Stimulated activated naive CD8-positive, alpha-beta T cell treated with anti-CD3 and anti-CD28 coated beads, Interleukin-15, amount 100 ng/mL, for 72 hours (primary cell): ENCODE data around the gene SLC12A8.

Experiments
- ATAC-seq: fragments of 150-1000 bp; cut with Tn5 transposase; 2 replicates; pipeline ENCODE4 v1.10.0; 2021; ENCODE audit warnings: mild to moderate bottlenecking, moderate library complexity
- DNase-seq, 2 donors: peaks; one replicate each; pipeline ENCODE4 v3.0.0; 2021 to 2022
- H3K27ac Mint-ChIP-seq, 2 donors: one replicate each; pipeline ENCODE4 v1.8.0; 2022; ENCODE audit warnings: mild to moderate bottlenecking in 2 of 2, mixed read lengths in 2 of 2, moderate library complexity in 2 of 2
- H3K27me3 Mint-ChIP-seq: one replicate; pipeline ENCODE4 v1.8.0; 2022; ENCODE audit warnings: mixed read lengths
- H3K4me1 Mint-ChIP-seq: one replicate; pipeline ENCODE4 v1.8.0; 2022; ENCODE audit warnings: mild to moderate bottlenecking, mixed read lengths
- H3K4me3 Mint-ChIP-seq, 2 donors: one replicate each; pipeline ENCODE4 v1.8.0; 2022; ENCODE audit warnings: mild to moderate bottlenecking in 2 of 2, mixed read lengths in 2 of 2, moderate library complexity in 1 of 2
- H3K9me3 Mint-ChIP-seq, 2 donors: one replicate each; pipeline ENCODE4 v1.8.0; 2022; ENCODE audit warnings: mixed read lengths in 2 of 2

The SLC12A8 gene

GRCh38 chr3:125202197-125202596, 10.4 kb downstream of the SLC12A8 start:
- H3K27ac Mint-ChIP-seq, result no peak overlapping the region
- ATAC-seq (peak; percentile 69), DNase-seq (no peak)
- no peaks in the 10 kb centered on the region for H3K9me3 Mint-ChIP-seq
- no peaks in the 10 kb centered on the region for H3K27me3 Mint-ChIP-seq
- no peaks in the 10 kb centered on the region for H3K4me1 Mint-ChIP-seq
- H3K4me3 Mint-ChIP-seq, result no peak overlapping the region

DNA sequence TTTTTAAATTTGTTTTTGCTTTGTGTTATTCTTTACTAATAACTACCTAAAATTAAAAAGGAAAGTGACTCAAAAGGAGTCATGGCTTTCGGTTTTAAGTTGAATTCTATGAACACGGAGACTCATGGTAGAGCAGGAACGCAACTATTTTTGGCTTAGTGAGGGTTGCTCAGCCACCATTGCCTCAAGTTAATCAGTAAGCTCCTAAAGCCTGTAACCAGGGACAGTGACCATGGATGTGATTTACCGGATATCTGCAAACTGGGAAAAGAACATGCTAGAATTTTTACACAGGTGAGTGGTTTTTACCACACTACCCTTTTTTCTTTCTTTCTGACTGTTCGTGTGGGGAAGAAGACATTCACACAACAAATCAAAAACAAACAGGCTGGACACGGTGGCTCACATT, 11.8 kb downstream of the SLC12A8 start:
- H3K9me3 Mint-ChIP-seq, result no peaks in the 10 kb centered on the region
- H3K4me1 Mint-ChIP-seq, result no peaks in the 10 kb centered on the region
- no peaks in the 10 kb centered on the region for H3K27me3 Mint-ChIP-seq
- no peak for DNase-seq
- no peak for ATAC-seq
- H3K4me3 Mint-ChIP-seq, result no peak overlapping the region
- H3K27ac Mint-ChIP-seq, result no peak overlapping the region

DNA sequence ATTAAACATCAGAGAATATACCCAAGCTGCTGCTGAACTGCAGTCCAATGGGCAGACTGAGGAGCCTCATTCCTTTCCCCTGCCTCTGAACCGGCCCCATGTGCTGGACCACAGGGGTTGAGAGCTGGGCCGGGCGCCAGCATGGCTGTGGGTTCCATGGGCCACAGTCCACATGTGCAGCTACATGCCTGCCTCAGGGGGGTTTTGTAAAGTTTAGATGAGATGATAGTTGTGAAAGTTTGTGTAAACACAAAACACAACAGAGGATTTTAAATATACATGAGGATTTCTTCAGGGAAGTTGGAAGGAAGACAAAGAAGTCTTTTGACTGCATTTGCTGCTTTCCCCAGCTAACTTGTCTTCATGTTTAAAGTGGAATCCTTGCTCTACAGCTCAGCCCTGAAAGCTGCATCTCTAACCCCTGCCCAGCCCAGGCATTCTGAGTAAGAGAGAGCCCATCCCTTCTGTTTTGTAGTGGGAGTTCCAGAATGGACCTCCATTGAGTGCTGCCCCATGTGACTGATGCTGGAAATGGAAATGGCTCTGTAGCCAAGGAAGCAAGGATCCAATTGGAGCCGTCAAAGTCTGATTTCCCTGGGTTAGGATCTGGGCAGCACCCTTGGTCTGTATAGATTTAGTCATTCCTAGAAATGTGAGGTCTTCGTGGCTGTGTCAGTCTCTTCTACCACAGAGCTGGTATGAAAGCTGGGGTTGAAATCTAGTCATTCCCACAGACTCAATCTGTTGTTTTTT, 17.5 kb downstream of the SLC12A8 start:
- H3K27ac Mint-ChIP-seq, result no peak overlapping the region
- peaks cover 19% of the 10 kb centered on the region for H3K27me3 Mint-ChIP-seq
- no peak overlapping the region for H3K4me3 Mint-ChIP-seq
- no peaks in the 10 kb centered on the region for H3K9me3 Mint-ChIP-seq
- peak; percentile 86 for ATAC-seq
- DNase-seq, result no peak
- H3K4me1 Mint-ChIP-seq, result peaks cover 13% of the 10 kb centered on the region

GRCh38 chr3:125194061-125194848, 18.3 kb downstream of the SLC12A8 start:
- H3K27ac Mint-ChIP-seq, result no peak overlapping the region
- DNase-seq, result no peak
- peaks cover 19% of the 10 kb centered on the region for H3K27me3 Mint-ChIP-seq
- no peak overlapping the region for H3K4me3 Mint-ChIP-seq
- no peak for ATAC-seq
- peaks cover 13% of the 10 kb centered on the region for H3K4me1 Mint-ChIP-seq
- H3K9me3 Mint-ChIP-seq, result no peaks in the 10 kb centered on the region

- DNase-seq, result no peak
- H3K4me3 Mint-ChIP-seq, result no peak overlapping the region
- peaks cover 13% of the 10 kb centered on the region for H3K4me1 Mint-ChIP-seq
- no peaks in the 10 kb centered on the region for H3K9me3 Mint-ChIP-seq
- no peak overlapping the region for H3K27ac Mint-ChIP-seq
- peaks cover 19% of the 10 kb centered on the region for H3K27me3 Mint-ChIP-seq
- no peak for ATAC-seq
Observed at GRCh38 chr3:125192190-125193035, 20.1 kb downstream of the SLC12A8 start.

GRCh38 chr3:125191730-125192129, 20.8 kb downstream of the SLC12A8 start:
- peaks cover 13% of the 10 kb centered on the region for H3K4me1 Mint-ChIP-seq
- peaks cover 19% of the 10 kb centered on the region for H3K27me3 Mint-ChIP-seq
- ATAC-seq (no peak), DNase-seq (no peak)
- no peak overlapping the region for H3K4me3 Mint-ChIP-seq
- H3K9me3 Mint-ChIP-seq, result no peaks in the 10 kb centered on the region
- no peak overlapping the region for H3K27ac Mint-ChIP-seq

DNA sequence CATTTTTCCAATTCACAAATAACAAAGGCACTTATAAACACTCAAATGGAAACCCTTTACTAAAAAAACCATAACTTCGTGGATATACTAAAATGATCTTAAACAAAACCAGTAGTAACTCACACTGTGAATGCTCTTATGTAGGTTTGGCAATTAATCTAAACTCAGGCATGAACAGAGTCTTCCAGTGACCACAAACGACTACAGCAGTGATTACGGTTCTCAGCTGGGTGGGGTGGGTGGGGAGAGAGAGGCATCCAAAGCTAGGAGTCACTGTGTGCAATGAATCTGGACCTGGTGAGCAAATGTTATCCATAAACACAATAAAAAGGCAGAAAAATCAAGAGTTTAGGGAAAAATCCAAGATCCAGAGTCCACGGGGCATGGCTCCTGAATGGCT, 21.3 kb downstream of the SLC12A8 start:
- no peak overlapping the region for H3K4me3 Mint-ChIP-seq

DNA sequence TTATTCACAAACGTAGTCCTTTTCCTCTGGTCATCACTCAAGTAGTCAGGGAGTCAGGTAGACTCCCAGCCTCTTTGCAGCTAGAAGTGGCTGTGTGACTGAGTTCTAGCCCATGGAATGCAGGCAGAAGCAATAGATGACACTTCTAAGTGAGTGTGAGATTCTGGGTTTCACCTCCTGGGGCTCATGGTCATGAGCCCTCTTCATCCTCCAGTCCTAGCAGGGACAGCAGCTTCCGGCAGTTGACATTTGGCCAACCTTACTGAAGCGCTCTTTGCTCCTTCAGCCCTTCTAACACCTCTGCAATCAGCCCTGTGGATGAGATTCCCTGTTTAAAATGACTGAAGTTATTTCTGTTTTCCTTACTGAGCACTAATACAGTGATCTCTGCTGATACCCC, 21.8 kb downstream of the SLC12A8 start:
- Mint-ChIP-seq H3K9me3 (no peaks in the 10 kb centered on the region), H3K4me3 (no peak overlapping the region), H3K27me3 (peaks cover 19% of the 10 kb centered on the region), H3K4me1 (peaks cover 13% of the 10 kb centered on the region), H3K27ac (no peak overlapping the region)
- DNase-seq (no peak), ATAC-seq (no peak)

More for the DNA sequence above, 21.3 kb downstream of the SLC12A8 start:
- Mint-ChIP-seq H3K4me1 (peaks cover 13% of the 10 kb centered on the region), H3K27ac (no peak overlapping the region), H3K9me3 (no peaks in the 10 kb centered on the region), H3K27me3 (peaks cover 19% of the 10 kb centered on the region)
- no peak for DNase-seq
- ATAC-seq, result no peak

DNA sequence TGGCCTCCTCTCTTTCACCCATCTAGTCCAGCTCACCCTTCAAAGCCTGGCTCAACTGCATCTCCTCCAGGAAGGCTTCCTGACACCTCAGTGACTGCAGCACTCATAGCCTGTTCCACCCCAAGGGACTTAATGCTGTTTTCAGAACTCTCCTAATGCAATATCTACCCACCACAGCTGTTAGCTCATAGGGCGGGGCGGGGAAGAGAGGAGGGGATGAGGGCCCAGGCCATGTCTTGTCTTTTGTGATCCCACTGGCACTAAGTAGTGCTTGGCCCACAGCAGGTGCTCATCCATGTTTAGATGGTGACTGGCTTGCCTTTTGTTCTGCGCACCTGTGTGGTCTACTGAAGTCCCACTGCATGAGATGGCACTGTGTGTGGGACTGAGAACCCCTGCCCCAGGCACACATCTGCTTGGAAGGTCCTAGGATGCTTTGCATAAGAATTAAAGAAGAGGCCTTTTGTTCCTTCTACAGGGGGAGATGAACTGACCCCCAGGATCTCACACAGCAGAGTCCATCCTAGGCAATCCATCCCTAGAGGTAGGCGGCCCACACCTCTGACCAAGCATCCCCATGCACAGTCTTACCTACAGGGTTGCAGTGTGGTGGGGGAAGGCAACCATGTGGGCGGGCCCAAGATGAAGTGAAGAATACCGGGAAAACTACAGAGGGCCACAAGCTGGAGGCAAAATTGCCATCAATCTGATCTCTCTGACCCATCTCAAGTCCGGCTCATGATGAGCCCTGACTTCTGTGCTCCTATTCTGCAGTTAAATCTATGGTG, 23.0 kb downstream of the SLC12A8 start:
- DNase-seq, result no peak
- Mint-ChIP-seq H3K27ac (no peak overlapping the region), H3K27me3 (peaks cover 19% of the 10 kb centered on the region), H3K9me3 (no peaks in the 10 kb centered on the region), H3K4me1 (peaks cover 5% of the 10 kb centered on the region), H3K4me3 (no peak overlapping the region)
- ATAC-seq, result no peak

GRCh38 chr3:125188955-125189354, 23.6 kb downstream of the SLC12A8 start:
- H3K4me1 Mint-ChIP-seq, result peaks cover 5% of the 10 kb centered on the region
- no peak for DNase-seq
- H3K27ac Mint-ChIP-seq, result no peak overlapping the region
- no peak overlapping the region for H3K4me3 Mint-ChIP-seq
- ATAC-seq, result no peak
- peaks cover 19% of the 10 kb centered on the region for H3K27me3 Mint-ChIP-seq
- H3K9me3 Mint-ChIP-seq, result no peaks in the 10 kb centered on the region

DNA sequence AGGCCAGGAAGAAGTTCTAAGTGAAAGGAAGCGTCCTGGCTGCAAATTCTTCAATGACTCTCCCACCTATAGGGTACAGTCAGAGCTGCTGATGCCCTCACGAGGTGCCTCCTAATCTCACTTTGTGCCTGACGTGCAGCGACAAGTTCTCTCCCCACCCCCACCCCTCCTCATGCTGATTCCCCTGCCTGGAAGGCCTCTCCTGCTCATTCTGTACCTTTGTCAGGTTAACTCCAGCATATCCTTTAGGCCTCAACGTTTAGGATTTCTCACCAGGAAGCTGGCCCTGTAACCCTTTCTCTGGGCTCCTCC, 25.0 kb downstream of the SLC12A8 start:
- H3K27ac Mint-ChIP-seq, result no peak overlapping the region
- no peak for DNase-seq
- no peak overlapping the region for H3K4me3 Mint-ChIP-seq
- H3K9me3 Mint-ChIP-seq, result no peaks in the 10 kb centered on the region
- no peak for ATAC-seq
- peaks cover 7% of the 10 kb centered on the region for H3K27me3 Mint-ChIP-seq
- H3K4me1 Mint-ChIP-seq, result peaks cover 5% of the 10 kb centered on the region

DNA sequence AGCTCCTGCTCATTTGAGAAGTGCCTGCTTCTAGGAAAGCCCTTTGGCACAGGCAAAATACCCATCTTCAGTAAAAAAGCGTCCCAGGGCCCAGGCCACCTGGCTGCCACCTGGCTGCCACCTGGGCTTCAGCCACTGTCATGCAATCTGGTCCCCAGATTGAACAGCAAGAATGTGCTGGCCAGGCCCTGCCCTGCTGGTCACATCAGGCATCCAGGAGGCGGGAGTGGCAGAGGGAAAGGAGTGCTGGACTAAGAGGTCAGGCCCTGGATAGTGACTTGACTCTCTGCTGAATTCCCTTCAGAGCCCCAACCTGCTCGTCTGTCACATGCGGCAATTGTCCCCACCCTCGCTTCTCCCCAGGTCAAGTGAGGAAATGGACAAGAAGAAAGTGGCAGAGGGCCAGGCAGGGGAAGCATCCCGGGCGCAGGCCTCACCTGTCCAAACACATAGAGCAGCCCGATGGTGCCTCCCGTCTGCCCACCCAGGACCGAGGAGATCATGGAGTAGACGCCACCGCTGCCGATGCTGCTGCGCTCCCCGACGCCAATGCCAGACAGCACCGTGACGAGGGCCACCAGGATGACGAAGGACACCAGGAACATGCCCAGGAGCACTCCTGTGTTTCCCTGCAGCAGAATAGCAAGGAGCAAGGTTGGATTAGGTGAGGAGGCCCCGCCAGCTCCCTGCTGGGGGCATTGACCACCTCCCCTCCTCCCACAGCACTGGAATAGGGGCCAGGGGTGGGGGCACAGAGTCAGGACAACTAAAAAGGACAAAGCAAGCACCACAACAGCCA, 25.5 kb downstream of the SLC12A8 start:
- Mint-ChIP-seq H3K4me1 (peaks cover 4% of the 10 kb centered on the region), H3K9me3 (no peaks in the 10 kb centered on the region), H3K27ac (no peak overlapping the region), H3K27me3 (peaks cover 5% of the 10 kb centered on the region), H3K4me3 (no peak overlapping the region)
- ATAC-seq (no peak), DNase-seq (no peak)

GRCh38 chr3:125186261-125186787, 26.2 kb downstream of the SLC12A8 start:
- Mint-ChIP-seq H3K27ac (peak overlapping the region in 1 of 2 donors; percentile 5), H3K9me3 (no peaks in the 10 kb centered on the region), H3K4me3 (no peak overlapping the region), H3K27me3 (no peaks in the 10 kb centered on the region), H3K4me1 (no peaks in the 10 kb centered on the region)
- DNase-seq, result no peak
- ATAC-seq, result no peak

GRCh38 chr3:125185805-125186204, 26.7 kb downstream of the SLC12A8 start:
- Mint-ChIP-seq H3K9me3 (no peaks in the 10 kb centered on the region), H3K27ac (no peak overlapping the region), H3K4me1 (no peaks in the 10 kb centered on the region), H3K4me3 (no peak overlapping the region), H3K27me3 (no peaks in the 10 kb centered on the region)
- ATAC-seq (no peak), DNase-seq (no peak)
